Esophagus squamous epithelium (tissue), 5 donors: Measurements from ENCODE around the gene RFNG. TPM values are rescaled to one million over a fixed set of nuclear protein-coding genes. Genes with fewer than 3 reads are reported as not detected.

Experiments
- DNase-seq: peaks from one replicate; lab custom pipeline; 2025; lab: John Stamatoyannopoulos, UW
- H3K27ac ChIP-seq, 4 donors: fragments of 200-600 bp; sonication (generic); one replicate each; pipeline ENCODE4 v1.5.1; 2016 to 2019; ENCODE audit warnings: mild to moderate bottlenecking in 1 of 4
- H3K27me3 ChIP-seq, 4 donors: fragments of 200-600 bp; sonication (generic); 1 replicate in 3 of 4; 2 replicates in 1 of 4; pipeline versions ENCODE4 v1.5.1 to v1.6.0; 2017 to 2021; ENCODE audit warnings: antibody characterized with exemption in 1 of 4
- H3K36me3 ChIP-seq, 3 donors: fragments of 200-600 bp; sonication (generic); one replicate each; pipeline ENCODE4 v1.5.1; 2016 to 2019
- H3K4me1 ChIP-seq, 3 donors: fragments of 200-600 bp; sonication (generic); one replicate each; pipeline ENCODE4 v1.5.1; 2017 to 2019
- H3K4me3 ChIP-seq, 4 donors: fragments of 200-600 bp; sonication (generic); 1 replicate in 3 of 4; 2 replicates in 1 of 4; pipeline ENCODE4 v1.5.1; 2016 to 2019; ENCODE audit warnings: mild to moderate bottlenecking in 2 of 4, moderate library complexity in 1 of 4
- H3K9me3 ChIP-seq, 3 donors: fragments of 200-600 bp; sonication (generic); one replicate each; pipeline ENCODE4 v1.5.1; 2016 to 2019
- POLR2A ChIP-seq, 4 donors: fragments of 450-650 bp; IDR thresholded peaks; one replicate each; pipeline ENCODE4 v1.6.1; 2017; ENCODE audit warnings: antibody characterized with exemption in 4 of 4, mild to moderate bottlenecking in 4 of 4, moderate library complexity in 3 of 4
- WGBS, 2 donors: methylation state at CpG; one replicate each; pipeline ENCODE4 v1.1.5; 2018; 5-methylcytosine and 5-hydroxymethylcytosine counted together
- intact Hi-C: fragments of 100-400 bp; cut with DNase I; formaldehyde crosslinking; loops from one replicate; pipeline ENCODE4 v1.15.0; 2022
- total RNA-seq, 4 donors: library from RNA; depleted of rRNA; stranded (reverse); fragments of >200 nt; gene quantifications; one replicate each; pipeline ENCODE4 v1.1.0, GENCODE V29; 2016
- TF ChIP-seq, protein P1 (sequence below), 6 experiments: fragments of 450-650 bp in 4 of 6; fragments of 200-600 bp in 2 of 6; sonication (generic) in 2 of 6; IDR thresholded peaks; one replicate each; pipeline ENCODE4 v1.5.1; 2016 to 2019; ENCODE audit warnings: antibody characterized with exemption in 6 of 6, mild to moderate bottlenecking in 4 of 6, moderate library complexity in 4 of 6
- donor health status: DM: yes; HTN: yes; CAD: no.

Gene RFNG
- total RNA-seq, 4 donors from 2014 or later = 24.9 to 38.1 (median 31.2) TPM

GRCh38 chr17:82021107-82021899, 30.3 kb downstream of the RFNG start:
- no peaks in the 10 kb centered on the region for H3K9me3 ChIP-seq

GRCh38 chr17:82020572-82021106, 31.0 kb downstream of the RFNG start:
- no peaks in the 10 kb centered on the region for H3K9me3 ChIP-seq
- peaks cover 25 to 52% (median 30%) of the 10 kb centered on the region in 3 donors for H3K4me1 ChIP-seq
- H3K36me3 ChIP-seq = peaks cover 0 to 21% (median 4%) of the 10 kb centered on the region in 3 donors
- WGBS, 2 donors = 84 to 86% methylated on average over 5 to 10 of the region's 14 CpGs
- intact Hi-C loops = no loop called here
- H3K4me3 ChIP-seq = no peak overlapping the region
- TF ChIP-seq, protein P1, sequence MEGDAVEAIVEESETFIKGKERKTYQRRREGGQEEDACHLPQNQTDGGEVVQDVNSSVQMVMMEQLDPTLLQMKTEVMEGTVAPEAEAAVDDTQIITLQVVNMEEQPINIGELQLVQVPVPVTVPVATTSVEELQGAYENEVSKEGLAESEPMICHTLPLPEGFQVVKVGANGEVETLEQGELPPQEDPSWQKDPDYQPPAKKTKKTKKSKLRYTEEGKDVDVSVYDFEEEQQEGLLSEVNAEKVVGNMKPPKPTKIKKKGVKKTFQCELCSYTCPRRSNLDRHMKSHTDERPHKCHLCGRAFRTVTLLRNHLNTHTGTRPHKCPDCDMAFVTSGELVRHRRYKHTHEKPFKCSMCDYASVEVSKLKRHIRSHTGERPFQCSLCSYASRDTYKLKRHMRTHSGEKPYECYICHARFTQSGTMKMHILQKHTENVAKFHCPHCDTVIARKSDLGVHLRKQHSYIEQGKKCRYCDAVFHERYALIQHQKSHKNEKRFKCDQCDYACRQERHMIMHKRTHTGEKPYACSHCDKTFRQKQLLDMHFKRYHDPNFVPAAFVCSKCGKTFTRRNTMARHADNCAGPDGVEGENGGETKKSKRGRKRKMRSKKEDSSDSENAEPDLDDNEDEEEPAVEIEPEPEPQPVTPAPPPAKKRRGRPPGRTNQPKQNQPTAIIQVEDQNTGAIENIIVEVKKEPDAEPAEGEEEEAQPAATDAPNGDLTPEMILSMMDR (IDR thresholded peaks at IDR 0.05) = no peak
- no peak for TF ChIP-seq POLR2A (IDR thresholded peaks at IDR 0.05)
- no peak for DNase-seq
- no peaks in the 10 kb centered on the region for H3K27me3 ChIP-seq
- H3K27ac ChIP-seq = no peak overlapping the region

More at GRCh38 chr17:82021107-82021899, 30.3 kb downstream of the RFNG start:
- WGBS, 2 donors = 18% methylated on average over 14 of the region's 25 CpGs; no CpG with 5 or more reads in 1 of the 2 donors
- H3K4me3 ChIP-seq = peak overlapping the region; percentile 54 to 89 (median 82)
- intact Hi-C loops = no loop called here
- peak overlapping the region; percentile 9 to 88 (median 80) for H3K27ac ChIP-seq
- H3K4me1 ChIP-seq = peaks cover 25 to 52% (median 30%) of the 10 kb centered on the region in 3 donors
- H3K36me3 ChIP-seq = peaks cover 0 to 21% (median 4%) of the 10 kb centered on the region in 3 donors
- DNase-seq = no peak
- no peak for TF ChIP-seq POLR2A (IDR thresholded peaks at IDR 0.05)
- TF ChIP-seq, protein P1 (IDR thresholded peaks at IDR 0.05) = peak; percentile 39 to 86 (median 74)
- H3K27me3 ChIP-seq = no peaks in the 10 kb centered on the region

GRCh38 chr17:82019690-82020571, 31.7 kb downstream of the RFNG start:
- no peak overlapping the region for H3K27ac ChIP-seq
- H3K4me1 ChIP-seq = peaks cover 25 to 56% (median 30%) of the 10 kb centered on the region in 3 donors
- no peaks in the 10 kb centered on the region for H3K27me3 ChIP-seq
- DNase-seq = no peak
- TF ChIP-seq, protein P1 (IDR thresholded peaks at IDR 0.05) = peak; percentile 39 to 70 (median 58)
- no peak for TF ChIP-seq POLR2A (IDR thresholded peaks at IDR 0.05)
- 63 to 66% methylated on average over 8 to 14 of the region's 34 CpGs for WGBS, 2 donors
- peaks cover 0 to 21% (median 4%) of the 10 kb centered on the region in 3 donors for H3K36me3 ChIP-seq
- intact Hi-C loops = no loop called here
- no peak overlapping the region for H3K4me3 ChIP-seq
- H3K9me3 ChIP-seq = no peaks in the 10 kb centered on the region

- no peak for TF ChIP-seq POLR2A (IDR thresholded peaks at IDR 0.05)
- TF ChIP-seq, protein P1 (IDR thresholded peaks at IDR 0.05) = no peak
- 84 to 95% methylated on average over 2 to 9 of the region's 33 CpGs for WGBS, 2 donors
- Histone ChIP-seq H3K36me3 (peaks cover 0 to 21% (median 4%) of the 10 kb centered on the region in 3 donors), H3K27ac (no peak overlapping the region), H3K27me3 (no peaks in the 10 kb centered on the region), H3K9me3 (no peaks in the 10 kb centered on the region), H3K4me1 (peaks cover 21 to 56% (median 32%) of the 10 kb centered on the region in 3 donors), H3K4me3 (no peak overlapping the region)
- intact Hi-C loops = no loop called here
- DNase-seq = no peak
Observed at GRCh38 chr17:82018989-82019689, 32.5 kb downstream of the RFNG start.
